GM23338 (cell line): ENCODE data around the gene TIMP4. TPM values are rescaled to one million over a fixed set of nuclear protein-coding genes. Genes with fewer than 3 reads are reported as not detected.

Experiments
- ATAC-seq: fragments of 200-7000 bp; cut with Tn5 transposase; 3 replicates; pipeline ENCODE4 v1.9.1; 2020
- DNase-seq: peaks from one replicate; pipeline ENCODE4 v3.0.0-alpha.2; 2015; ENCODE audit warnings: low spot score
- H2AFZ ChIP-seq: fragments of 200-600 bp; sonication (generic); 2 replicates; pipeline ENCODE4 v1.8.0; 2016; ENCODE audit warnings: antibody characterized with exemption, mild to moderate bottlenecking, moderate library complexity
- H3F3A ChIP-seq: fragments of 200-600 bp; sonication (generic); replicated peaks from 2 replicates; pipeline ENCODE4 v1.8.0; 2017; ENCODE audit warnings: antibody characterized with exemption, mixed run types, low read depth
- H3K27ac ChIP-seq: fragments of 200-600 bp; sonication (generic); 2 replicates; pipeline ENCODE4 v1.6.1; 2016; ENCODE audit warnings: low read depth
- H3K27me3 ChIP-seq: fragments of 200-600 bp; sonication (generic); 2 replicates; pipeline ENCODE4 v1.8.0; 2016; ENCODE audit warnings: mild to moderate bottlenecking, mixed run types, moderate library complexity; ENCODE audit not compliant: insufficient read depth
- H3K36me3 ChIP-seq: fragments of 200-600 bp; sonication (generic); 2 replicates; pipeline ENCODE4 v1.8.0; 2016; ENCODE audit warnings: mild to moderate bottlenecking; ENCODE audit not compliant: insufficient read depth
- H3K4me1 ChIP-seq: fragments of 200-600 bp; sonication (generic); 2 replicates; pipeline ENCODE4 v1.8.0; 2016; ENCODE audit warnings: mild to moderate bottlenecking, moderate library complexity; ENCODE audit not compliant: insufficient read depth
- H3K4me2 ChIP-seq: fragments of 200-600 bp; sonication (generic); 2 replicates; pipeline ENCODE4 v1.7.1; 2017; ENCODE audit warnings: mixed run types
- H3K4me3 ChIP-seq: fragments of 200-600 bp; sonication (generic); 2 replicates; pipeline ENCODE4 v1.6.1; 2016; ENCODE audit warnings: mixed run types
- H3K79me2 ChIP-seq: fragments of 200-600 bp; sonication (generic); replicated peaks from 2 replicates; pipeline ENCODE4 v1.8.0; 2017; ENCODE audit warnings: mild to moderate bottlenecking; ENCODE audit not compliant: insufficient read depth
- H3K9me2 ChIP-seq: fragments of 200-600 bp; sonication (generic); 2 replicates; pipeline ENCODE4 v1.8.0; 2017; ENCODE audit not compliant: insufficient read depth
- H4K20me1 ChIP-seq: fragments of 200-600 bp; sonication (generic); replicated peaks from 2 replicates; pipeline ENCODE4 v1.8.0; 2017; ENCODE audit warnings: mild to moderate bottlenecking; ENCODE audit not compliant: insufficient read depth
- H3K27ac Mint-ChIP-seq: 2 replicates; pipeline ENCODE4 v1.8.0; 2020; ENCODE audit warnings: inconsistent platforms, mild to moderate bottlenecking, moderate library complexity, mixed read lengths
- H3K27me3 Mint-ChIP-seq: 3 replicates; pipeline ENCODE4 v1.8.0; 2022; ENCODE audit warnings: low read depth, mild to moderate bottlenecking, moderate library complexity, mixed read lengths, inconsistent platforms; ENCODE audit not compliant: insufficient read depth, poor library complexity
- H3K36me3 Mint-ChIP-seq: 3 replicates; pipeline ENCODE4 v1.8.0; 2021; ENCODE audit warnings: low read depth, mild to moderate bottlenecking, inconsistent platforms, moderate library complexity, mixed read lengths
- H3K4me1 Mint-ChIP-seq: 3 replicates; pipeline ENCODE4 v1.8.0; 2020; ENCODE audit warnings: mild to moderate bottlenecking, inconsistent platforms, mixed read lengths
- H3K4me3 Mint-ChIP-seq: 3 replicates; pipeline ENCODE4 v1.8.0; 2021; ENCODE audit warnings: moderate library complexity, mild to moderate bottlenecking, inconsistent platforms, mixed read lengths
- H3K9me3 Mint-ChIP-seq: 3 replicates; pipeline ENCODE4 v1.8.0; 2020; ENCODE audit warnings: moderate library complexity, mild to moderate bottlenecking, inconsistent platforms, mixed read lengths
- CREB1 ChIP-seq: fragments of 250-450 bp; sonication (Bioruptor Pico); IDR thresholded peaks from 2 replicates; pipeline ENCODE4 v1.5.0; 2020; ENCODE audit warnings: low read depth, mild to moderate bottlenecking, moderate library complexity
- ETS1 ChIP-seq: IDR thresholded peaks from 2 replicates; pipeline ENCODE4 v1.6.1; 2016; ENCODE audit warnings: antibody characterized with exemption
- EZH2 ChIP-seq: fragments of 200-600 bp; sonication (generic); IDR thresholded peaks from one replicate; pipeline ENCODE4 v1.8.0; 2017; ENCODE audit warnings: antibody characterized with exemption, mild to moderate bottlenecking, low read depth; ENCODE audit not compliant: unreplicated experiment
- EZH2phosphoT487 ChIP-seq: fragments of 200-600 bp; sonication (generic); IDR thresholded peaks from one replicate; pipeline ENCODE4 v1.8.1; 2018; ENCODE audit warnings: antibody characterized with exemption; ENCODE audit not compliant: unreplicated experiment
- JUNB ChIP-seq: IDR thresholded peaks from one replicate; pipeline ENCODE4 v1.6.1; 2016; ENCODE audit warnings: antibody characterized with exemption; ENCODE audit not compliant: unreplicated experiment
- NANOG ChIP-seq: IDR thresholded peaks from 2 replicates; pipeline ENCODE4 v1.6.1; 2016; ENCODE audit warnings: antibody characterized with exemption, borderline replicate concordance
- POLR2AphosphoS5 ChIP-seq: IDR thresholded peaks from 2 replicates; pipeline ENCODE4 v1.6.1; 2016; ENCODE audit warnings: antibody characterized with exemption, low read depth
- STAT1 ChIP-seq: IDR thresholded peaks from one replicate; pipeline ENCODE4 v1.6.1; 2016; ENCODE audit warnings: antibody characterized with exemption; ENCODE audit not compliant: unreplicated experiment
- ZNF114 ChIP-seq: fragments of 250-450 bp; sonication (Bioruptor Pico); IDR thresholded peaks from 2 replicates; pipeline ENCODE4 v1.5.0; 2020; ENCODE audit warnings: mild to moderate bottlenecking, moderate library complexity
- polyA plus RNA-seq: library from polyadenylated mRNA; unstranded; fragments of >200 nt; fragmentation: Nextera tagmentation; extraction: Ambion mirVana; gene quantifications from 2 replicates; pipeline ENCODE4 v1.2.1, GENCODE V29; 2016
- total RNA-seq: library from RNA; depleted of rRNA; stranded (reverse); fragments of >200 nt; shearing (Covaris generic); gene quantifications from 2 replicates; pipeline ENCODE4 v1.2.3, GENCODE V29; 2014
- TF ChIP-seq, protein P1 (sequence below), 2 experiments: fragments of 200-600 bp in 1 of 2; sonication (generic) in 1 of 2; conservative IDR thresholded peaks; 2 replicates each; pipeline versions ENCODE4 v1.5.1 to v1.6.1; 2016 to 2017; ENCODE audit warnings: antibody characterized with exemption in 2 of 2, low read depth in 2 of 2, mild to moderate bottlenecking in 2 of 2, moderate library complexity in 1 of 2
- TF ChIP-seq, protein P2 (sequence below): IDR thresholded peaks from one replicate; pipeline ENCODE4 v1.6.1; 2018; ENCODE audit warnings: antibody characterized with exemption; ENCODE audit not compliant: unreplicated experiment

Gene TIMP4
- total and polyA plus RNA-seq, 2 experiments from 2014 or later: 6.7 to 11.1 TPM

GRCh38 chr3:12186515-12187286, 28.0 kb upstream of the TIMP4 start:
- no peak overlapping the region for H3K4me3 Mint-ChIP-seq
- ATAC-seq (no peak), DNase-seq (no peak)
- Histone ChIP-seq H3F3A (no peaks in the 10 kb centered on the region), H3K4me2 (no peak overlapping the region), H3K4me1 (no peaks in the 10 kb centered on the region), H3K36me3 (no peaks in the 10 kb centered on the region), H3K4me3 (no peak overlapping the region), H3K79me2 (no peaks in the 10 kb centered on the region), H2AFZ (no peak overlapping the region), H3K27ac (no peak overlapping the region), H3K27me3 (no peaks in the 10 kb centered on the region), H4K20me1 (no peaks in the 10 kb centered on the region; the same call in 1 of the 2 replicates), H3K9me2 (no peaks in the 10 kb centered on the region)
- TF ChIP-seq JUNB (no peak), CREB1 (CRISPR knock-in tag) (no peak), ETS1 (no peak)
- TF ChIP-seq, protein P1, sequence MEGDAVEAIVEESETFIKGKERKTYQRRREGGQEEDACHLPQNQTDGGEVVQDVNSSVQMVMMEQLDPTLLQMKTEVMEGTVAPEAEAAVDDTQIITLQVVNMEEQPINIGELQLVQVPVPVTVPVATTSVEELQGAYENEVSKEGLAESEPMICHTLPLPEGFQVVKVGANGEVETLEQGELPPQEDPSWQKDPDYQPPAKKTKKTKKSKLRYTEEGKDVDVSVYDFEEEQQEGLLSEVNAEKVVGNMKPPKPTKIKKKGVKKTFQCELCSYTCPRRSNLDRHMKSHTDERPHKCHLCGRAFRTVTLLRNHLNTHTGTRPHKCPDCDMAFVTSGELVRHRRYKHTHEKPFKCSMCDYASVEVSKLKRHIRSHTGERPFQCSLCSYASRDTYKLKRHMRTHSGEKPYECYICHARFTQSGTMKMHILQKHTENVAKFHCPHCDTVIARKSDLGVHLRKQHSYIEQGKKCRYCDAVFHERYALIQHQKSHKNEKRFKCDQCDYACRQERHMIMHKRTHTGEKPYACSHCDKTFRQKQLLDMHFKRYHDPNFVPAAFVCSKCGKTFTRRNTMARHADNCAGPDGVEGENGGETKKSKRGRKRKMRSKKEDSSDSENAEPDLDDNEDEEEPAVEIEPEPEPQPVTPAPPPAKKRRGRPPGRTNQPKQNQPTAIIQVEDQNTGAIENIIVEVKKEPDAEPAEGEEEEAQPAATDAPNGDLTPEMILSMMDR (conservative IDR thresholded peaks at IDR 0.05; ENCODE audit: low read depth in 2 of 2): no peak
- H3K9me3 Mint-ChIP-seq: no peaks in the 10 kb centered on the region
- peaks cover 3% of the 10 kb centered on the region; the same call in 2 of the 3 replicates for H3K4me1 Mint-ChIP-seq
- H3K27ac Mint-ChIP-seq: no peak overlapping the region
- H3K27me3 Mint-ChIP-seq: peaks cover 2% of the 10 kb centered on the region
- no peaks in the 10 kb centered on the region for H3K36me3 Mint-ChIP-seq

- Histone ChIP-seq H3K79me2 (no peaks in the 10 kb centered on the region), H3K9me2 (no peaks in the 10 kb centered on the region), H3K36me3 (no peaks in the 10 kb centered on the region), H3K27me3 (no peaks in the 10 kb centered on the region), H4K20me1 (no peaks in the 10 kb centered on the region; the same call in 1 of the 2 replicates), H2AFZ (no peak overlapping the region), H3K27ac (no peak overlapping the region), H3K4me1 (no peaks in the 10 kb centered on the region), H3F3A (no peaks in the 10 kb centered on the region), H3K4me3 (no peak overlapping the region), H3K4me2 (no peak overlapping the region)
- Mint-ChIP-seq H3K27ac (no peak overlapping the region), H3K4me1 (peaks cover 3% of the 10 kb centered on the region; the same call in 2 of the 3 replicates), H3K27me3 (peaks cover 3% of the 10 kb centered on the region), H3K9me3 (no peaks in the 10 kb centered on the region), H3K4me3 (no peak overlapping the region), H3K36me3 (no peaks in the 10 kb centered on the region)
- ATAC-seq (no peak), DNase-seq (no peak)
- TF ChIP-seq CREB1 (CRISPR knock-in tag) (no peak), ZNF114 (CRISPR knock-in tag) (no peak), STAT1 (no peak), EZH2 (no peak), EZH2phosphoT487 (no peak), ETS1 (no peak), NANOG (no peak), POLR2AphosphoS5 (no peak)
- TF ChIP-seq, protein P2, sequence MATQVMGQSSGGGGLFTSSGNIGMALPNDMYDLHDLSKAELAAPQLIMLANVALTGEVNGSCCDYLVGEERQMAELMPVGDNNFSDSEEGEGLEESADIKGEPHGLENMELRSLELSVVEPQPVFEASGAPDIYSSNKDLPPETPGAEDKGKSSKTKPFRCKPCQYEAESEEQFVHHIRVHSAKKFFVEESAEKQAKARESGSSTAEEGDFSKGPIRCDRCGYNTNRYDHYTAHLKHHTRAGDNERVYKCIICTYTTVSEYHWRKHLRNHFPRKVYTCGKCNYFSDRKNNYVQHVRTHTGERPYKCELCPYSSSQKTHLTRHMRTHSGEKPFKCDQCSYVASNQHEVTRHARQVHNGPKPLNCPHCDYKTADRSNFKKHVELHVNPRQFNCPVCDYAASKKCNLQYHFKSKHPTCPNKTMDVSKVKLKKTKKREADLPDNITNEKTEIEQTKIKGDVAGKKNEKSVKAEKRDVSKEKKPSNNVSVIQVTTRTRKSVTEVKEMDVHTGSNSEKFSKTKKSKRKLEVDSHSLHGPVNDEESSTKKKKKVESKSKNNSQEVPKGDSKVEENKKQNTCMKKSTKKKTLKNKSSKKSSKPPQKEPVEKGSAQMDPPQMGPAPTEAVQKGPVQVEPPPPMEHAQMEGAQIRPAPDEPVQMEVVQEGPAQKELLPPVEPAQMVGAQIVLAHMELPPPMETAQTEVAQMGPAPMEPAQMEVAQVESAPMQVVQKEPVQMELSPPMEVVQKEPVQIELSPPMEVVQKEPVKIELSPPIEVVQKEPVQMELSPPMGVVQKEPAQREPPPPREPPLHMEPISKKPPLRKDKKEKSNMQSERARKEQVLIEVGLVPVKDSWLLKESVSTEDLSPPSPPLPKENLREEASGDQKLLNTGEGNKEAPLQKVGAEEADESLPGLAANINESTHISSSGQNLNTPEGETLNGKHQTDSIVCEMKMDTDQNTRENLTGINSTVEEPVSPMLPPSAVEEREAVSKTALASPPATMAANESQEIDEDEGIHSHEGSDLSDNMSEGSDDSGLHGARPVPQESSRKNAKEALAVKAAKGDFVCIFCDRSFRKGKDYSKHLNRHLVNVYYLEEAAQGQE: no peak
These were observed 27.3 kb upstream of the TIMP4 start for GRCh38 chr3:12186046-12186445.
